ENCODE results near the gene S100A13.
"Not testable (repeated sequence)": the region's sequence is repeated elsewhere in the genome, so short reads cannot be mapped to it uniquely, and the experiment has no call there.

Gene S100A13
- 0 to 2.8 (median 2.1) reads per million in 3 donors for total RNA-seq

- Histone ChIP-seq H3K4me3 (ENCODE audit: insufficient read depth, low read depth, low read length, poor library complexity, severe bottlenecking) (no peak within 1 kb of the TSS), H3K27ac (ENCODE audit: insufficient read depth, low read length, poor library complexity, severe bottlenecking) (no peak within 1 kb of the TSS), H3K4me1 (ENCODE audit: control insufficient read depth, insufficient read depth, low read length, poor library complexity, severe bottlenecking) (no peaks in the 10 kb centered on the region), H3K27me3 (replicated peaks; ENCODE audit: control insufficient read depth, insufficient read depth, low read length, poor library complexity, severe bottlenecking) (no peaks in the 10 kb centered on the region), H3K36me3 (ENCODE audit: control insufficient read depth, insufficient read depth, low read length) (no peaks in the 10 kb centered on the region), H3K9me3 (ENCODE audit: control insufficient read depth, low read length) (no peaks in the 10 kb centered on the region)
- DNase-seq: no peak
Measured at GRCh38 chr1:153626904-153627714, at the start of gene S100A13. TSS of gene S100A13 (minus strand) at chr1:153627505. CDS start at chr1:153626472, 1,033 bp downstream.

- Histone ChIP-seq H3K9me3 (ENCODE audit: control insufficient read depth, low read length) (no peaks in the 10 kb centered on the region), H3K4me3 (ENCODE audit: insufficient read depth, low read depth, low read length, poor library complexity, severe bottlenecking) (no peak overlapping the region), H3K36me3 (ENCODE audit: control insufficient read depth, insufficient read depth, low read length) (peaks cover 10% of the 10 kb centered on the region), H3K4me1 (ENCODE audit: control insufficient read depth, insufficient read depth, low read length, poor library complexity, severe bottlenecking) (peaks cover 24% of the 10 kb centered on the region), H3K27me3 (replicated peaks; ENCODE audit: control insufficient read depth, insufficient read depth, low read length, poor library complexity, severe bottlenecking) (peaks cover 14% of the 10 kb centered on the region), H3K27ac (ENCODE audit: insufficient read depth, low read length, poor library complexity, severe bottlenecking) (no peak overlapping the region)
- no peak for DNase-seq
Measured at GRCh38 chr1:153673511-153673910, 46.2 kb upstream of the S100A13 start.

- Histone ChIP-seq H3K4me3 (ENCODE audit: insufficient read depth, low read depth, low read length, poor library complexity, severe bottlenecking) (peak overlapping the region; percentile 44), H3K27ac (ENCODE audit: insufficient read depth, low read length, poor library complexity, severe bottlenecking) (peak overlapping the region; percentile 69), H3K36me3 (ENCODE audit: control insufficient read depth, insufficient read depth, low read length) (peaks cover 27% of the 10 kb centered on the region), H3K4me1 (ENCODE audit: control insufficient read depth, insufficient read depth, low read length, poor library complexity, severe bottlenecking) (peaks cover 12% of the 10 kb centered on the region)
- DNase-seq: peak; percentile 6 to 33 (median 20)
- not testable (repeated sequence) for H3K27me3 ChIP-seq (replicated peaks; ENCODE audit: control insufficient read depth, insufficient read depth, low read length, poor library complexity, severe bottlenecking); H3K9me3 ChIP-seq (ENCODE audit: control insufficient read depth, low read length)
Measured at GRCh38 chr1:153671628-153672353, 44.5 kb upstream of the S100A13 start.

GRCh38 chr1:153670859-153671627 lies 43.7 kb upstream of the S100A13 start, which contains the start of gene ILF2:
TSS of gene ILF2 (minus strand) at chr1:153670993. CDS start at chr1:153670922, 71 bp downstream.
- peak; percentile 96 to 97 (median 97) for DNase-seq
- peak within 1 kb of the TSS; percentile 90 for H3K27ac ChIP-seq (ENCODE audit: insufficient read depth, low read length, poor library complexity, severe bottlenecking)
- peak within 1 kb of the TSS; percentile 66 for H3K4me3 ChIP-seq (ENCODE audit: insufficient read depth, low read depth, low read length, poor library complexity, severe bottlenecking)
- peaks cover 12% of the 10 kb centered on the region for H3K4me1 ChIP-seq (ENCODE audit: control insufficient read depth, insufficient read depth, low read length, poor library complexity, severe bottlenecking)
- peaks cover 35% of the 10 kb centered on the region for H3K36me3 ChIP-seq (ENCODE audit: control insufficient read depth, insufficient read depth, low read length)
- no peaks in the 10 kb centered on the region for H3K9me3 ChIP-seq (ENCODE audit: control insufficient read depth, low read length)
- H3K27me3 ChIP-seq (replicated peaks; ENCODE audit: control insufficient read depth, insufficient read depth, low read length, poor library complexity, severe bottlenecking): no peaks in the 10 kb centered on the region

- Histone ChIP-seq H3K4me3 (ENCODE audit: insufficient read depth, low read depth, low read length, poor library complexity, severe bottlenecking) (peak overlapping the region; percentile 66), H3K27ac (ENCODE audit: insufficient read depth, low read length, poor library complexity, severe bottlenecking) (peak overlapping the region; percentile 90), H3K27me3 (replicated peaks; ENCODE audit: control insufficient read depth, insufficient read depth, low read length, poor library complexity, severe bottlenecking) (no peaks in the 10 kb centered on the region), H3K36me3 (ENCODE audit: control insufficient read depth, insufficient read depth, low read length) (peaks cover 42% of the 10 kb centered on the region), H3K9me3 (ENCODE audit: control insufficient read depth, low read length) (no peaks in the 10 kb centered on the region), H3K4me1 (ENCODE audit: control insufficient read depth, insufficient read depth, low read length, poor library complexity, severe bottlenecking) (peaks cover 12% of the 10 kb centered on the region)
- DNase-seq: peak in 1 of 3 donors; percentile 3
Measured at GRCh38 chr1:153670257-153670858, 43.1 kb upstream of the S100A13 start.

DNA sequence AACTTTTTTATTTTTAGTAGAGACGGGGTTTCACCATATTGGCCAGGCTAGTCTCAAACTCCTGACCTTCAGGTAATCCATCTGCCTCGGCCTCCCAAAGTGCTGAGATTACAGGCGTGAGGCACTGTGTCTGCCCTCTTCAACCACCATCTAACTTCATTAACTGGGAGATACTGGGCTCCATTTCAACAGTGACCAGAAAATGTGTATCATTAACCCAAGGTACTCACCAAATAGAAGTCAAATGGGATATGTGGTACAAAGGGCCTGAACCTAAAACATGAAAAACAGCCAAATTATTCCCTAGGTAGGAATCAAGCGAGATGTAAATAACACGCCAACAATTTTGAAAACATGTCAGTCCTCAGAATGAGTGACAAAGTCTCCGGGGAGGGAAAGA lies 42.3 kb upstream of the S100A13 start:
- Histone ChIP-seq H3K27me3 (replicated peaks; ENCODE audit: control insufficient read depth, insufficient read depth, low read length, poor library complexity, severe bottlenecking) (no peaks in the 10 kb centered on the region), H3K4me3 (ENCODE audit: insufficient read depth, low read depth, low read length, poor library complexity, severe bottlenecking) (peak overlapping the region; percentile 66), H3K27ac (ENCODE audit: insufficient read depth, low read length, poor library complexity, severe bottlenecking) (peak overlapping the region; percentile 90), H3K36me3 (ENCODE audit: control insufficient read depth, insufficient read depth, low read length) (peaks cover 49% of the 10 kb centered on the region), H3K9me3 (ENCODE audit: control insufficient read depth, low read length) (no peaks in the 10 kb centered on the region), H3K4me1 (ENCODE audit: control insufficient read depth, insufficient read depth, low read length, poor library complexity, severe bottlenecking) (peaks cover 12% of the 10 kb centered on the region)
- DNase-seq: no peak

DNA sequence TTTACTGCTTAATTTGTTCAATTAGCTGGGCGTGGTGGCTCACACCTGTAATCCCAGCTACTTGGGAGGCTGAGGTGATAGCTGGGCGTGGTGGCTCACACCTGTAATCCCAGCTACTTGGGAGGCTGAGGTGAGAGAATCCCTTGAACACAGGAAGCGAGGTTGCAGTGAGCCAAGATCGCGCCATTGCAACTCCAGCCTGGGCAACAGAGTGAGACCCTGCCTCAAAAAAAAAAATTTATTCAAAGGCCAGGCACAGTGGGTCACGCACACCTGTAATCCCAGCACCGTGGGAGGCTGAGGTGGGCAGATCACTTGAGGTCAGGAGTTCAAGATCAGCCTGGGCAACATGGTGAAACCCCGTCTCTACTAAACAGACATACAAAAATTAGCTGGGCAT lies 41.4 kb upstream of the S100A13 start:
- not testable (repeated sequence) for H3K27me3 ChIP-seq (replicated peaks; ENCODE audit: control insufficient read depth, insufficient read depth, low read length, poor library complexity, severe bottlenecking); H3K4me3 ChIP-seq (ENCODE audit: insufficient read depth, low read depth, low read length, poor library complexity, severe bottlenecking); H3K27ac ChIP-seq (ENCODE audit: insufficient read depth, low read length, poor library complexity, severe bottlenecking); H3K9me3 ChIP-seq (ENCODE audit: control insufficient read depth, low read length); DNase-seq
- Histone ChIP-seq H3K36me3 (ENCODE audit: control insufficient read depth, insufficient read depth, low read length) (peaks cover 58% of the 10 kb centered on the region), H3K4me1 (ENCODE audit: control insufficient read depth, insufficient read depth, low read length, poor library complexity, severe bottlenecking) (peaks cover 12% of the 10 kb centered on the region)

DNA sequence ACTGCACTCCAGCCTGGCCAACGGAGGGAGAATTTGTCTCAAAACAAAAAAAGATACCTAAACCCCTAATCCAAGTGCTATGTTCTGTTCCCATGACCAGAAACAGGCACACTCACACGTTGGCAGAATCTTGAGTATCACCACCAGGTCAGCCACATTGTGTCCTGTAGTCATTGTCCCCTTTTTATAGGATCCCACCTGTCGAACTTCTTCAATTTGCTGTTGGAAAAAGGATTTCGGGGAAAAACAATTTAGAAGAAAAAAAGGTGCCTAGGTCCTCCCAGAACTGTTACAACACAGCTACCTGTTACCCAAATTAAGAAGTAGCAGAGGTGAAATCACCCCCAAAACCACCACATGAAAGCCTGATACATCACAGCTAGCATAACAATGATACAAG lies 40.1 kb upstream of the S100A13 start:
- Histone ChIP-seq H3K27me3 (replicated peaks; ENCODE audit: control insufficient read depth, insufficient read depth, low read length, poor library complexity, severe bottlenecking) (no peaks in the 10 kb centered on the region), H3K27ac (ENCODE audit: insufficient read depth, low read length, poor library complexity, severe bottlenecking) (no peak overlapping the region), H3K36me3 (ENCODE audit: control insufficient read depth, insufficient read depth, low read length) (peaks cover 70% of the 10 kb centered on the region), H3K4me3 (ENCODE audit: insufficient read depth, low read depth, low read length, poor library complexity, severe bottlenecking) (no peak overlapping the region), H3K9me3 (ENCODE audit: control insufficient read depth, low read length) (no peaks in the 10 kb centered on the region), H3K4me1 (ENCODE audit: control insufficient read depth, insufficient read depth, low read length, poor library complexity, severe bottlenecking) (peaks cover 12% of the 10 kb centered on the region)
- no peak for DNase-seq

GRCh38 chr1:153663211-153663610 lies 35.9 kb upstream of the S100A13 start:
- peaks cover 11% of the 10 kb centered on the region for H3K4me1 ChIP-seq (ENCODE audit: control insufficient read depth, insufficient read depth, low read length, poor library complexity, severe bottlenecking)
- DNase-seq: no peak
- no peaks in the 10 kb centered on the region for H3K27me3 ChIP-seq (replicated peaks; ENCODE audit: control insufficient read depth, insufficient read depth, low read length, poor library complexity, severe bottlenecking)
- no peaks in the 10 kb centered on the region for H3K9me3 ChIP-seq (ENCODE audit: control insufficient read depth, low read length)
- H3K36me3 ChIP-seq (ENCODE audit: control insufficient read depth, insufficient read depth, low read length): peaks cover 72% of the 10 kb centered on the region
- no peak overlapping the region for H3K27ac ChIP-seq (ENCODE audit: insufficient read depth, low read length, poor library complexity, severe bottlenecking)
- no peak overlapping the region for H3K4me3 ChIP-seq (ENCODE audit: insufficient read depth, low read depth, low read length, poor library complexity, severe bottlenecking)
